OCI-LY7 (cell line): ENCODE measurements around the gene CAB39.

Experiments used
- EZH2phosphoT487 ChIP-seq: fragments of 200-600 bp; sonication (generic); IDR thresholded peaks from 2 replicates; pipeline ENCODE4 v1.6.1; 2018; ENCODE audit warnings: low read depth, borderline replicate concordance, mild to moderate bottlenecking, mixed run types, antibody characterized with exemption, low read length, moderate library complexity, mixed read lengths
- TF ChIP-seq, protein P1 (sequence below): fragments of 200-600 bp; sonication (generic); conservative IDR thresholded peaks from 2 replicates; pipeline ENCODE4 v1.5.1; 2014; ENCODE audit warnings: mild to moderate bottlenecking, antibody characterized with exemption, low read length, moderate library complexity, mixed read lengths

DNA sequence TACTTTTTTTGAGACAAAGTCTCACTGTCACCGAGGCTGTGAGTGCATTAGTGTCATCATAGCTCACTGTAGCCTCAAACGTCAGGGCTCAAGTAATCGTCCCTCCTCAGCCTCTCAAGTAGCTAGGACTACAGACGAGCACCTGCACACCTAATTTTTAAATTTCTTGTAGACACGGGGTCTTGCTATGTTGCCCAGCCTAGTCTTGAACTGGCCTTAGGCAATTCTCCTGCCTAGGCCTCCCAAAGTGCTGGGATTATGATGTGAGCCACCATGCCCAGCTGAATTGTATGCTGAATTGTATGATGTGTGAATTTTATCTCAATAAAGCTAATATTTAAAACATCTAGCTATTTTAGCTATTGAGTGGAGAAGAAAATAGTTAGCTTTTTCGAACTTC, 18.9 kb downstream of the CAB39 start:
- TF ChIP-seq, protein P1, sequence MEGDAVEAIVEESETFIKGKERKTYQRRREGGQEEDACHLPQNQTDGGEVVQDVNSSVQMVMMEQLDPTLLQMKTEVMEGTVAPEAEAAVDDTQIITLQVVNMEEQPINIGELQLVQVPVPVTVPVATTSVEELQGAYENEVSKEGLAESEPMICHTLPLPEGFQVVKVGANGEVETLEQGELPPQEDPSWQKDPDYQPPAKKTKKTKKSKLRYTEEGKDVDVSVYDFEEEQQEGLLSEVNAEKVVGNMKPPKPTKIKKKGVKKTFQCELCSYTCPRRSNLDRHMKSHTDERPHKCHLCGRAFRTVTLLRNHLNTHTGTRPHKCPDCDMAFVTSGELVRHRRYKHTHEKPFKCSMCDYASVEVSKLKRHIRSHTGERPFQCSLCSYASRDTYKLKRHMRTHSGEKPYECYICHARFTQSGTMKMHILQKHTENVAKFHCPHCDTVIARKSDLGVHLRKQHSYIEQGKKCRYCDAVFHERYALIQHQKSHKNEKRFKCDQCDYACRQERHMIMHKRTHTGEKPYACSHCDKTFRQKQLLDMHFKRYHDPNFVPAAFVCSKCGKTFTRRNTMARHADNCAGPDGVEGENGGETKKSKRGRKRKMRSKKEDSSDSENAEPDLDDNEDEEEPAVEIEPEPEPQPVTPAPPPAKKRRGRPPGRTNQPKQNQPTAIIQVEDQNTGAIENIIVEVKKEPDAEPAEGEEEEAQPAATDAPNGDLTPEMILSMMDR = no peak
- TF ChIP-seq EZH2phosphoT487 = no peak
